ENCODE data around the gene USP33.

GRCh38 chr1:77673030-77673429 is 86.6 kb downstream of the USP33 start:
- no peak for TF ChIP-seq CTCF (IDR thresholded peaks at IDR 0.05)
- TF ChIP-seq PBX3 (IDR thresholded peaks at IDR 0.05) = no peak

Measured in SK-N-SH (cell line).